Gastroesophageal sphincter (tissue), 3 donors: ENCODE measurements around the gene COL4A2.

Experiments
- EP300 ChIP-seq: sonication (generic); formaldehyde crosslinking; IDR thresholded peaks from one replicate; pipeline ENCODE4 v1.6.1; 2017; ENCODE audit warnings: antibody characterized with exemption, mild to moderate bottlenecking
- POLR2AphosphoS5 ChIP-seq: sonication (generic); formaldehyde crosslinking; IDR thresholded peaks from one replicate; pipeline ENCODE4 v1.6.1; 2017; ENCODE audit warnings: antibody characterized with exemption
- TF ChIP-seq, protein P1 (sequence below), 4 experiments: fragments of 200-600 bp in 2 of 4; fragments of 450-650 bp in 2 of 4; sonication (generic) in 1 of 4; IDR thresholded peaks; one replicate each; pipeline ENCODE4 v1.5.1; 2017 to 2019; ENCODE audit warnings: antibody characterized with exemption in 4 of 4, mild to moderate bottlenecking in 2 of 4, moderate library complexity in 2 of 4

DNA sequence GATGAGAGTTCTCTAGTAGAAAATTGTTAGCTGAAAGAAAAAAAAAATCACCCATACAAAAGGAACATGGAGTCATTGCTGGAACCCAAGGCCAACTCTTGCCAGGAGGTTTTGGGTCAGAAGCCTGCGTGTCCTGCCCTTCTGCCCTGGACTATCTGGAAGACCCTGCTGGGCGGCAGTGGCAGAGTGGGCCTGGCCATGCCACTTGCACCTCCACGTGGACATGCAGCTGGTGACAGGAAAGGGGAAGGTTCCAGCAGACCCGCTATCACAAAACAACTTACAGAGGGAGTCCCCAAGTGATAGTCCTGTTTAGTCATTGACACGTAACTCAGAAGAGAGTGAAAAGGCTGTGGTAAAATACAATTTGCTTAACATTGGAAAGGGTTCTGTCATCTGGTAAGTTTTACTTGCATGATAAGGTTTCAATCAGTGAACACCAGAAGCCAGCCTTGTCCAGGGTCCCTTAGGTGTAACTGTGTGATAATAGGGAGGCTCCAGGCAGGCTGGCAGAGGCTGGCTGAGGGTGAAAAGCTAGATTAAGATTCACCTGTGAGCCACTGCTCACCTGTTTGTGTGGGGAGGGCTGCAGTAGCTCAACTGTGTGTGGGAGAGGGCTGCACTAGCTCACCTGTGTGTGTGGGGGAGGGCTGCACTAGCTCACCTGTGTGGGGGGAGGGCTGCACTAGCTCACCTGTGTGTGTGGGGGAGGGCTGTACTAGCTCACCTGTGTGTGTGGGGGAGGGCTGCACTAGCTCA is 47.8 kb downstream of the COL4A2 start:
- TF ChIP-seq, protein P1, sequence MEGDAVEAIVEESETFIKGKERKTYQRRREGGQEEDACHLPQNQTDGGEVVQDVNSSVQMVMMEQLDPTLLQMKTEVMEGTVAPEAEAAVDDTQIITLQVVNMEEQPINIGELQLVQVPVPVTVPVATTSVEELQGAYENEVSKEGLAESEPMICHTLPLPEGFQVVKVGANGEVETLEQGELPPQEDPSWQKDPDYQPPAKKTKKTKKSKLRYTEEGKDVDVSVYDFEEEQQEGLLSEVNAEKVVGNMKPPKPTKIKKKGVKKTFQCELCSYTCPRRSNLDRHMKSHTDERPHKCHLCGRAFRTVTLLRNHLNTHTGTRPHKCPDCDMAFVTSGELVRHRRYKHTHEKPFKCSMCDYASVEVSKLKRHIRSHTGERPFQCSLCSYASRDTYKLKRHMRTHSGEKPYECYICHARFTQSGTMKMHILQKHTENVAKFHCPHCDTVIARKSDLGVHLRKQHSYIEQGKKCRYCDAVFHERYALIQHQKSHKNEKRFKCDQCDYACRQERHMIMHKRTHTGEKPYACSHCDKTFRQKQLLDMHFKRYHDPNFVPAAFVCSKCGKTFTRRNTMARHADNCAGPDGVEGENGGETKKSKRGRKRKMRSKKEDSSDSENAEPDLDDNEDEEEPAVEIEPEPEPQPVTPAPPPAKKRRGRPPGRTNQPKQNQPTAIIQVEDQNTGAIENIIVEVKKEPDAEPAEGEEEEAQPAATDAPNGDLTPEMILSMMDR (IDR thresholded peaks at IDR 0.05): no peak
- no peak for TF ChIP-seq EP300
- no peak for TF ChIP-seq POLR2AphosphoS5
